ENCODE results near the gene TAF4.

The TAF4 gene

GRCh38 chr20:62025394-62025793 lies 40.3 kb downstream of the TAF4 start:
- FAIRE-seq, result no peak
- DNase-seq (ENCODE audit: insufficient read length), result no peak
- TF ChIP-seq POLR2A (IDR thresholded peaks at IDR 0.05; ENCODE audit: low read depth, low read length), result no peak
- TF ChIP-seq POLR2AphosphoS5 (IDR thresholded peaks at IDR 0.05; ENCODE audit: low read depth, low read length), result no peak
- TF ChIP-seq TAF1 (IDR thresholded peaks at IDR 0.05; ENCODE audit: borderline replicate concordance, low read depth, low read length), result no peak

GRCh38 chr20:62023935-62024334 lies 41.7 kb downstream of the TAF4 start:
- no peak for TF ChIP-seq POLR2A (IDR thresholded peaks at IDR 0.05; ENCODE audit: low read depth, low read length)
- DNase-seq (ENCODE audit: insufficient read length), result no peak
- no peak for FAIRE-seq

- no peak for FAIRE-seq
Measured at GRCh38 chr20:62022575-62023139, 43.0 kb downstream of the TAF4 start.

GRCh38 chr20:62021793-62022385 lies 43.8 kb downstream of the TAF4 start:
- no peak for TF ChIP-seq POLR2AphosphoS5 (IDR thresholded peaks at IDR 0.05; ENCODE audit: low read depth, low read length)
- no peak for TF ChIP-seq TAF1 (IDR thresholded peaks at IDR 0.05; ENCODE audit: borderline replicate concordance, low read depth, low read length)
- TF ChIP-seq POLR2A (IDR thresholded peaks at IDR 0.05; ENCODE audit: low read depth, low read length), result no peak
- no peak for DNase-seq (ENCODE audit: insufficient read length)
- no peak for FAIRE-seq

More at GRCh38 chr20:62022575-62023139, 43.0 kb downstream of the TAF4 start:
- TF ChIP-seq TAF1 (IDR thresholded peaks at IDR 0.05; ENCODE audit: borderline replicate concordance, low read depth, low read length) (no peak), POLR2AphosphoS5 (IDR thresholded peaks at IDR 0.05; ENCODE audit: low read depth, low read length) (no peak), POLR2A (IDR thresholded peaks at IDR 0.05; ENCODE audit: low read depth, low read length) (no peak)
- DNase-seq (ENCODE audit: insufficient read length), result no peak

GRCh38 chr20:62020935-62021701 lies 44.6 kb downstream of the TAF4 start:
- DNase-seq (ENCODE audit: insufficient read length), result no peak
- TF ChIP-seq POLR2AphosphoS5 (IDR thresholded peaks at IDR 0.05; ENCODE audit: low read depth, low read length) (no peak), TAF1 (IDR thresholded peaks at IDR 0.05; ENCODE audit: borderline replicate concordance, low read depth, low read length) (no peak), POLR2A (IDR thresholded peaks at IDR 0.05; ENCODE audit: low read depth, low read length) (no peak)
- no peak for FAIRE-seq

- TF ChIP-seq POLR2AphosphoS5 (IDR thresholded peaks at IDR 0.05; ENCODE audit: low read depth, low read length) (no peak), POLR2A (IDR thresholded peaks at IDR 0.05; ENCODE audit: low read depth, low read length) (no peak), TAF1 (IDR thresholded peaks at IDR 0.05; ENCODE audit: borderline replicate concordance, low read depth, low read length) (no peak)
- DNase-seq (ENCODE audit: insufficient read length) (no peak), FAIRE-seq (no peak)
Measured at GRCh38 chr20:62019881-62020492, 45.7 kb downstream of the TAF4 start.

GRCh38 chr20:62019144-62019805 lies 46.4 kb downstream of the TAF4 start:
- no peak for TF ChIP-seq POLR2AphosphoS5 (IDR thresholded peaks at IDR 0.05; ENCODE audit: low read depth, low read length)
- FAIRE-seq (no peak), DNase-seq (ENCODE audit: insufficient read length) (no peak)

- DNase-seq (ENCODE audit: insufficient read length), result no peak
- no peak for FAIRE-seq
- TF ChIP-seq POLR2AphosphoS5 (IDR thresholded peaks at IDR 0.05; ENCODE audit: low read depth, low read length) (no peak), POLR2A (IDR thresholded peaks at IDR 0.05; ENCODE audit: low read depth, low read length) (no peak), TAF1 (IDR thresholded peaks at IDR 0.05; ENCODE audit: borderline replicate concordance, low read depth, low read length) (no peak)
Measured at GRCh38 chr20:62018437-62019143, 47.1 kb downstream of the TAF4 start.

- TF ChIP-seq POLR2A (IDR thresholded peaks at IDR 0.05; ENCODE audit: low read depth, low read length) (no peak), POLR2AphosphoS5 (IDR thresholded peaks at IDR 0.05; ENCODE audit: low read depth, low read length) (no peak), TAF1 (IDR thresholded peaks at IDR 0.05; ENCODE audit: borderline replicate concordance, low read depth, low read length) (no peak)
- no peak for FAIRE-seq
- DNase-seq (ENCODE audit: insufficient read length), result no peak
Measured at GRCh38 chr20:62015540-62016288, 50.0 kb downstream of the TAF4 start.

GRCh38 chr20:62014889-62015537 lies 50.7 kb downstream of the TAF4 start:
- DNase-seq (ENCODE audit: insufficient read length), result no peak
- TF ChIP-seq POLR2A (IDR thresholded peaks at IDR 0.05; ENCODE audit: low read depth, low read length) (no peak), POLR2AphosphoS5 (IDR thresholded peaks at IDR 0.05; ENCODE audit: low read depth, low read length) (no peak), TAF1 (IDR thresholded peaks at IDR 0.05; ENCODE audit: borderline replicate concordance, low read depth, low read length) (no peak)
- FAIRE-seq, result no peak

Data from GM12892 (cell line).